Epithelial cell of esophagus (primary cell): ENCODE results near the gene TMEM132E.

ENCODE experiments used
- DNase-seq: peaks from one replicate; pipeline ENCODE4 v3.0.0; 2010; ENCODE audit warnings: low read depth
- H3K4me3 ChIP-seq: 2 replicates; pipeline ENCODE4 v1.5.1; 2011; ENCODE audit warnings: mild to moderate bottlenecking, low read length, control low read depth
- CTCF ChIP-seq: IDR thresholded peaks from 2 replicates; pipeline ENCODE4 v1.5.1; 2011; ENCODE audit warnings: low read depth, mild to moderate bottlenecking, low read length, control low read depth, inconsistent platforms; ENCODE audit not compliant: insufficient read depth; ENCODE audit errors: missing control alignments

The TMEM132E gene

GRCh38 chr17:34634551-34635160, 55.3 kb downstream of the TMEM132E start:
- no peak overlapping the region for H3K4me3 ChIP-seq
- no peak for TF ChIP-seq CTCF
- no peak for DNase-seq

GRCh38 chr17:34635876-34636275, 56.5 kb downstream of the TMEM132E start:
- no peak for TF ChIP-seq CTCF
- no peak for DNase-seq

GRCh38 chr17:34637041-34637547, 57.7 kb downstream of the TMEM132E start:
- no peak overlapping the region for H3K4me3 ChIP-seq
- TF ChIP-seq CTCF: no peak

More at GRCh38 chr17:34635876-34636275, 56.5 kb downstream of the TMEM132E start:
- no peak overlapping the region for H3K4me3 ChIP-seq

GRCh38 chr17:34637548-34638525, 58.5 kb downstream of the TMEM132E start:
- no peak overlapping the region for H3K4me3 ChIP-seq
- peak; percentile 63 for DNase-seq
- TF ChIP-seq CTCF: peak; percentile 89

More at GRCh38 chr17:34637041-34637547, 57.7 kb downstream of the TMEM132E start:
- no peak for DNase-seq

GRCh38 chr17:34638526-34639260, 59.3 kb downstream of the TMEM132E start:
- no peak overlapping the region for H3K4me3 ChIP-seq
- TF ChIP-seq CTCF: no peak
- DNase-seq: no peak

- H3K4me3 ChIP-seq: no peak overlapping the region
- TF ChIP-seq CTCF: no peak
- DNase-seq: no peak
Measured at GRCh38 chr17:34639706-34640425, 60.5 kb downstream of the TMEM132E start.
